GM18498 (cell line): ENCODE measurements around the gene HDGFL2.

ENCODE experiments used
- ATAC-seq: cut with Tn5 transposase; IDR thresholded peaks from one replicate; pipeline ENCODE4 v1.9.1; 2021; ENCODE audit warnings: mild to moderate bottlenecking, moderate library complexity; ENCODE audit not compliant: unreplicated experiment

The HDGFL2 gene

GRCh38 chr19:4550018-4550417 is 77.9 kb downstream of the HDGFL2 start:
- no peak for ATAC-seq

GRCh38 chr19:4550479-4551050 is 78.5 kb downstream of the HDGFL2 start:
- ATAC-seq: no peak
